Measurements from ENCODE around the gene TRIM71. TPM values are rescaled to one million over a fixed set of nuclear protein-coding genes. Genes with fewer than 3 reads are reported as not detected.
A peak's percentile ranks its signal among the peaks of the same experiment; 100 is the strongest.

TRIM71 gene
- total RNA-seq, 2 donors from 2014 or later, result 11.1 TPM; not detected in 1

DNA sequence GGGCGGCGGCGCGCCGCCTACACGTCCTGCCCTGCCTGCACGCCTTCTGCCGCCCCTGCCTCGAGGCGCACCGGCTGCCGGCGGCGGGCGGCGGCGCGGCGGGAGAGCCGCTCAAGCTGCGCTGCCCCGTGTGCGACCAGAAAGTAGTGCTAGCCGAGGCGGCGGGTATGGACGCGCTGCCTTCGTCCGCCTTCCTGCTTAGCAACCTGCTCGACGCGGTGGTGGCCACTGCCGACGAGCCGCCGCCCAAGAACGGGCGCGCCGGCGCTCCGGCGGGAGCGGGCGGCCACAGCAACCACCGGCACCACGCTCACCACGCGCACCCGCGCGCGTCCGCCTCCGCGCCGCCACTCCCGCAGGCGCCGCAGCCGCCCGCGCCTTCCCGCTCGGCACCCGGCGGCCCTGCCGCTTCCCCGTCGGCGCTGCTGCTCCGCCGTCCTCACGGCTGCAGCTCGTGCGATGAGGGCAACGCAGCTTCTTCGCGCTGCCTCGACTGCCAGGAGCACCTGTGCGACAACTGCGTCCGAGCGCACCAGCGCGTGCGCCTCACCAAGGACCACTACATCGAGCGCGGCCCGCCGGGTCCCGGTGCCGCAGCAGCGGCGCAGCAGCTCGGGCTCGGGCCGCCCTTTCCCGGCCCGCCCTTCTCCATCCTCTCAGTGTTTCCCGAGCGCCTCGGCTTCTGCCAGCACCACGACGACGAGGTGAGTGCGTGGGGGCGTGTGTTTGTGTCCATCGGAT is 602 bp downstream of the TRIM71 start:
- peaks cover 6% of the 10 kb centered on the region for H3K4me1 ChIP-seq (replicated peaks)
- no peak for DNase-seq (ENCODE audit: low spot score)
- WGBS, result 4% methylated on average over 95 of the region's 111 CpGs
- H3K27me3 ChIP-seq (replicated peaks; ENCODE audit: insufficient read depth), result peaks cover 20% of the 10 kb centered on the region
- H3K36me3 ChIP-seq, result no peaks in the 10 kb centered on the region
- no peak overlapping the region for H3K27ac ChIP-seq
- H3K4me3 ChIP-seq, result peak overlapping the region; percentile 1 to 17
- intact Hi-C loops (cut with DNase I), result no loop called here
- no peaks in the 10 kb centered on the region for H3K9me3 ChIP-seq
- TF ChIP-seq POLR2A (IDR thresholded peaks at IDR 0.05), result no peak
- TF ChIP-seq POLR2AphosphoS5 (IDR thresholded peaks at IDR 0.05), result no peak
- TF ChIP-seq, protein P1, sequence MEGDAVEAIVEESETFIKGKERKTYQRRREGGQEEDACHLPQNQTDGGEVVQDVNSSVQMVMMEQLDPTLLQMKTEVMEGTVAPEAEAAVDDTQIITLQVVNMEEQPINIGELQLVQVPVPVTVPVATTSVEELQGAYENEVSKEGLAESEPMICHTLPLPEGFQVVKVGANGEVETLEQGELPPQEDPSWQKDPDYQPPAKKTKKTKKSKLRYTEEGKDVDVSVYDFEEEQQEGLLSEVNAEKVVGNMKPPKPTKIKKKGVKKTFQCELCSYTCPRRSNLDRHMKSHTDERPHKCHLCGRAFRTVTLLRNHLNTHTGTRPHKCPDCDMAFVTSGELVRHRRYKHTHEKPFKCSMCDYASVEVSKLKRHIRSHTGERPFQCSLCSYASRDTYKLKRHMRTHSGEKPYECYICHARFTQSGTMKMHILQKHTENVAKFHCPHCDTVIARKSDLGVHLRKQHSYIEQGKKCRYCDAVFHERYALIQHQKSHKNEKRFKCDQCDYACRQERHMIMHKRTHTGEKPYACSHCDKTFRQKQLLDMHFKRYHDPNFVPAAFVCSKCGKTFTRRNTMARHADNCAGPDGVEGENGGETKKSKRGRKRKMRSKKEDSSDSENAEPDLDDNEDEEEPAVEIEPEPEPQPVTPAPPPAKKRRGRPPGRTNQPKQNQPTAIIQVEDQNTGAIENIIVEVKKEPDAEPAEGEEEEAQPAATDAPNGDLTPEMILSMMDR (IDR thresholded peaks at IDR 0.05), result no peak

DNA sequence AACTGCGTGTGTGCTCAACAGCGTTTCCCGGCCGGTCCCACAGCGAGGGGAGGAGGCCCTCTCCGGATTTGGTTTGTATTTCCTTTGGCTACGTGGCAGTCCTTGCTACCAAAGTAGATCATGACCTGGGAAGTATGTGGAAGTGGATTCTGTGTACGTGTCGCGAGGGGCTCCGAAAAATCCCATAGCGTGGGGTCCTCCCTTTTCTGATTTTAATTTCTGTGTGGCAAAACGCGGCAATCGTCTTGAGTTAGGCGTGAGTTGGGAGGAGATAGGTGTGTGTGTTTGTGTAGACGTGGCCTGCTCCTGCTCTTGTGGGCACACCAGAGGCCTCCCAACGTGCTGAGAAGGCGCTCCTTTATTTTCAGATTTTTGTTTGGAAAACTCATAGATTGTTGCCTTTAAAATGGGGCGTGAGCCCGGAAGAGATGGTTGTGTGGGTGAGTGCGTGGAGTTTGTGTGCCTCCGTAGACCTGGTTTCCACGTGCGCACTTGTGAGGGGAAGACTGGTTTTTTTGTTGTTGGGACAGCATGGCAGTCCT is 1.2 kb downstream of the TRIM71 start:
- no peak for TF ChIP-seq POLR2AphosphoS5 (IDR thresholded peaks at IDR 0.05)
- TF ChIP-seq POLR2A (IDR thresholded peaks at IDR 0.05), result no peak
- TF ChIP-seq, protein P1 (IDR thresholded peaks at IDR 0.05), result no peak
- DNase-seq (ENCODE audit: low spot score), result no peak
- WGBS, result 59% methylated on average over 25 of the region's 25 CpGs
- intact Hi-C loops (cut with DNase I), result no loop called here
- H3K9me3 ChIP-seq, result no peaks in the 10 kb centered on the region
- H3K27ac ChIP-seq, result no peak overlapping the region
- H3K4me1 ChIP-seq (replicated peaks), result peaks cover 6% of the 10 kb centered on the region
- H3K4me3 ChIP-seq, result no peak overlapping the region
- no peaks in the 10 kb centered on the region for H3K36me3 ChIP-seq
- H3K27me3 ChIP-seq (replicated peaks; ENCODE audit: insufficient read depth), result peaks cover 20% of the 10 kb centered on the region

DNA sequence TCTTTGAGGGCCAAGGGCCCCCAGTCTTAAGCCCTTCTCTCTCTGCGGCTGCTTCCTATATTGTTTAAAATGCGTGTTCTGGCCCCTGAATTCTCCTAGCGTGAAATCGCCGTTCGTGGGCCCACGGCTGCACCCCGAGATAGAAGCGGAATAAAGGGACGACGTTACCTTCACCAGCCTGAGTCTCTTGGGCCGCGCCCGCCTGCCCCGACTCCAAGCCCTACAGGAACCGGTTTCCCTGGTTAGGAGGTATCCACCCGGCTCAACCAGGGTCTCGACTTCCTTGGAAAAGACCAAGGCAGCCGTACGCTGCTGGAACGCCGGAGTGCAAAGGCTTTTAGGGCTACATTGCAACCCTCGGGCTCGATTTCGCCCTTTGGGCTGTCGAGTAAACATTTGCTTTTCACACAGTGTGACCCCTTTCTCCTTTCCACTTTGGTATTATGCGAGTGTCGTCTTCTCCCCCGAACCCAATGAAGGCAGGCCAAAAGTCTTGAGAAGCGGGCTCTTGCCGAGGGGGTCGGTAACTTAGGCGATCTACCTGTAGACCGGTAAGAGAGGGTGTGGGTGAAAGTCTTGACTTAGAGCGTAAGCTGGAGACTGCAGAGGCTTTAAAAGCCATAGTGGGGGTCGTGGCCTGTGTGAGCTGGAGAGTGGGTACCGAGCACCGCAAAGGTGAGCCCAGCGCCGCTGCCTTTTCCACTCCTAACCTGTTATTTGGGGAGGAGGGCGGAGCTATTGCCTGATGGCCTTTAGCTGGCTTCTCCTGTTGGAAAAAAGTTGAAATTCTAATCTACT is 2.0 kb downstream of the TRIM71 start:
- H3K27me3 ChIP-seq (replicated peaks; ENCODE audit: insufficient read depth), result peaks cover 20% of the 10 kb centered on the region

DNA sequence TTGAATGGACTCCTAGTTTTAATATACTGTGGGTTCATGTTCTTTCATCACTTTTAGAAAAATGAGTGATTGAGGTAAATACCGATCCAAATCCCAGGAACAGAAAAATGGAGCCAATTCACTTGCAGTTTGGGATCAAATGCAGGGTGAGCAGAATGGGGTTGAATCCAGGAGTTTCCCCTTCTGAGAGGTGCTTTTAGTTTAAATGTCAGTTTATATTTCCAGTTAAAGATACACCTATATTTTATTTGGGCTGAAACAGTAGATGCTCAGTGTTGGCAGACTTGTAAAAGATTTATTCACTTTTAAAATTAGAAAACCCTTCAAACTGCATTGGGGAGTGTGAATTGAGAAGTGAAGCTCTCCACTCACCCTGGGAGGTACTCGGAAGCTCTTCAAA is 2.6 kb downstream of the TRIM71 start:
- no peaks in the 10 kb centered on the region for H3K9me3 ChIP-seq
- H3K4me3 ChIP-seq, result no peak overlapping the region
- peaks cover 6% of the 10 kb centered on the region for H3K4me1 ChIP-seq (replicated peaks)
- H3K36me3 ChIP-seq, result no peaks in the 10 kb centered on the region
- TF ChIP-seq POLR2AphosphoS5 (IDR thresholded peaks at IDR 0.05) (no peak), POLR2A (IDR thresholded peaks at IDR 0.05) (no peak)
- TF ChIP-seq, protein P1 (IDR thresholded peaks at IDR 0.05), result no peak
- no peak for DNase-seq (ENCODE audit: low spot score)
- no peak overlapping the region for H3K27ac ChIP-seq
- 74% methylated on average over 2 of the region's 2 CpGs for WGBS
- intact Hi-C loops (cut with DNase I), result no loop called here
- H3K27me3 ChIP-seq (replicated peaks; ENCODE audit: insufficient read depth), result peaks cover 20% of the 10 kb centered on the region

More for the DNA sequence above, 2.0 kb downstream of the TRIM71 start:
- Histone ChIP-seq H3K4me3 (no peak overlapping the region), H3K9me3 (no peaks in the 10 kb centered on the region), H3K36me3 (no peaks in the 10 kb centered on the region), H3K4me1 (replicated peaks) (peaks cover 6% of the 10 kb centered on the region), H3K27ac (no peak overlapping the region)
- TF ChIP-seq POLR2A (IDR thresholded peaks at IDR 0.05) (no peak), POLR2AphosphoS5 (IDR thresholded peaks at IDR 0.05) (no peak)
- TF ChIP-seq, protein P1 (IDR thresholded peaks at IDR 0.05), result no peak
- intact Hi-C loops (cut with DNase I), result no loop called here
- DNase-seq (ENCODE audit: low spot score), result no peak
- WGBS, result 62% methylated on average over 41 of the region's 41 CpGs

Data from prostate gland (tissue), 2 donors.